PC-9 (cell line): ENCODE results near the gene FPR1. TPM values are rescaled to one million over a fixed set of nuclear protein-coding genes. Genes with fewer than 3 reads are reported as not detected.

ENCODE experiments used
- BruUV-seq: library from RNA; stranded (reverse); fragments of 400-500 nt; replicated peaks from 2 replicates; lab custom pipeline; 2021; lab: Mats Ljungman, UMichigan
- CTCF ChIA-PET: fragments of 300-600 bp; sonication (Branson Sonifier 250); formaldehyde crosslinking; loops from one replicate; lab custom pipeline; 2022; ENCODE audit warnings: antibody characterized with exemption; lab: Charles Lee
- POLR2A ChIA-PET: fragments of 300-600 bp; sonication (Branson Sonifier 250); formaldehyde crosslinking; loops from one replicate; lab custom pipeline; 2022; ENCODE audit warnings: antibody characterized with exemption; ENCODE audit not compliant: unreplicated experiment; lab: Charles Lee
- DNase-seq, 2 experiments: peaks; one replicate each; pipeline versions ENCODE4 v3.0.0 to v3.0.0-alpha.2; 2015 to 2022; ENCODE audit warnings: mixed read lengths in 1 of 2
- H2AFZ ChIP-seq: fragments of 200-600 bp; sonication (generic); 2 replicates; pipeline ENCODE4 v1.8.1; 2017; ENCODE audit warnings: antibody characterized with exemption
- H3F3A ChIP-seq: fragments of 200-600 bp; sonication (generic); 2 replicates; pipeline ENCODE4 v1.8.1; 2017; ENCODE audit warnings: antibody characterized with exemption, mild to moderate bottlenecking, low read depth; ENCODE audit not compliant: insufficient read depth
- H3K27ac ChIP-seq: fragments of 200-600 bp; sonication (generic); 2 replicates; pipeline ENCODE4 v1.6.1; 2016; ENCODE audit warnings: mixed run types
- H3K27me3 ChIP-seq: fragments of 200-600 bp; sonication (generic); 2 replicates; pipeline ENCODE4 v1.6.1; 2016; ENCODE audit warnings: low read depth, mixed run types; ENCODE audit not compliant: insufficient read depth
- H3K36me3 ChIP-seq: fragments of 200-600 bp; sonication (generic); 2 replicates; pipeline ENCODE4 v1.6.1; 2016; ENCODE audit warnings: low read depth, mixed run types
- H3K4me1 ChIP-seq: fragments of 200-600 bp; sonication (generic); replicated peaks from 2 replicates; pipeline ENCODE4 v1.6.1; 2016; ENCODE audit warnings: mixed run types; ENCODE audit not compliant: insufficient read depth
- H3K4me2 ChIP-seq: fragments of 200-600 bp; sonication (generic); 2 replicates; pipeline ENCODE4 v1.6.1; 2017; ENCODE audit warnings: mixed run types
- H3K4me3 ChIP-seq: fragments of 200-600 bp; sonication (generic); 2 replicates; pipeline ENCODE4 v1.6.1; 2016; ENCODE audit warnings: mixed run types
- H3K79me2 ChIP-seq: fragments of 200-600 bp; sonication (generic); 2 replicates; pipeline ENCODE4 v1.6.1; 2017; ENCODE audit warnings: low read depth, mixed run types
- H3K9me2 ChIP-seq: fragments of 200-600 bp; sonication (generic); 2 replicates; pipeline ENCODE4 v1.8.1; 2017; ENCODE audit warnings: mild to moderate bottlenecking; ENCODE audit not compliant: insufficient read depth
- H3K9me3 ChIP-seq: fragments of 200-600 bp; sonication (generic); 2 replicates; pipeline ENCODE4 v1.8.1; 2016; ENCODE audit warnings: low read depth; ENCODE audit not compliant: insufficient read depth
- H4K20me1 ChIP-seq: fragments of 200-600 bp; sonication (generic); 2 replicates; pipeline ENCODE4 v1.8.1; 2017; ENCODE audit not compliant: insufficient read depth
- EZH2 ChIP-seq: fragments of 200-600 bp; sonication (generic); IDR thresholded peaks from 2 replicates; pipeline ENCODE4 v1.8.0; 2017; ENCODE audit warnings: antibody characterized with exemption, low read depth
- intact Hi-C: fragments of 100-400 bp; cut with micrococcal nuclease; formaldehyde crosslinking; loops from one replicate; pipeline ENCODE4 v1.10.0; 2022; ENCODE audit not compliant: unreplicated experiment
- total RNA-seq: library from RNA; stranded (reverse); gene quantifications from 2 replicates; pipeline ENCODE4 v1.2.3, GENCODE V29; 2021
- TF ChIP-seq, protein P1 (sequence below): fragments of 200-600 bp; sonication (generic); conservative IDR thresholded peaks from 2 replicates; pipeline ENCODE4 v1.6.1; 2017; ENCODE audit warnings: mixed run types, antibody characterized with exemption, mild to moderate bottlenecking, moderate library complexity

FPR1 gene
- total RNA-seq, 1 experiment from 2014 or later, result not detected

DNA sequence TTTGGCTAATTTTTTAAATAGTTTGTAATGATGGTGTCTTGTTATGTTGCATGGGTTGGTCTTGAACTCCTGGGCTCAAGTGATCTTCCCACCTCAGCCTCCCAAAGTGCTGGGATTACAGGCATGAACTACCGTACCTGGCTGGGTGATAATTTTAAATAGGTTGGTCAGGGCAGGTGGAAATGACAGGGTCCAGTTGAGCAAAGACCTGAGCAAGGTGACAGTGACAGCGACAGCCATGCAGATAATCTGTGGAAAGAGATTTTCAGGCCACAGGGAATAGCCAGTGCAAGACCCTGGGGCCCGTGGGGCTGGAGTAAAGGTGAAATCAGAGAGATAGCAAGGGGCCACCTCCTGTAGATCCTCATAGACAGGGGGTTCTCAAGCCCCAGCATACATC lies 55.1 kb downstream of the FPR1 start:
- BruUV-seq, result no TSS peak
- no peaks in the 10 kb centered on the region for H3K4me1 ChIP-seq
- H3K27me3 ChIP-seq, result no peaks in the 10 kb centered on the region
- intact Hi-C loops, result no loop called here
- no peaks in the 10 kb centered on the region for H3K9me2 ChIP-seq
- H3K79me2 ChIP-seq, result peaks cover 19% of the 10 kb centered on the region
- CTCF ChIA-PET, result interaction anchor here (0.6 kb wide), 1 partner anchor 302 kb away, joined by 3 read pairs; no protein-coding TSS in a partner anchor
- DNase-seq, result no peak
- no peak overlapping the region for H2AFZ ChIP-seq
- H3K36me3 ChIP-seq, result peaks cover 8% of the 10 kb centered on the region; the same call in 1 of the 2 replicates
- POLR2A ChIA-PET, result no interaction called here
- no peak overlapping the region for H3K4me3 ChIP-seq
- H3K9me3 ChIP-seq, result no peaks in the 10 kb centered on the region
- no peak overlapping the region for H3K27ac ChIP-seq
- H4K20me1 ChIP-seq, result peaks cover 21% of the 10 kb centered on the region; the same call in 1 of the 2 replicates
- TF ChIP-seq, protein P1, sequence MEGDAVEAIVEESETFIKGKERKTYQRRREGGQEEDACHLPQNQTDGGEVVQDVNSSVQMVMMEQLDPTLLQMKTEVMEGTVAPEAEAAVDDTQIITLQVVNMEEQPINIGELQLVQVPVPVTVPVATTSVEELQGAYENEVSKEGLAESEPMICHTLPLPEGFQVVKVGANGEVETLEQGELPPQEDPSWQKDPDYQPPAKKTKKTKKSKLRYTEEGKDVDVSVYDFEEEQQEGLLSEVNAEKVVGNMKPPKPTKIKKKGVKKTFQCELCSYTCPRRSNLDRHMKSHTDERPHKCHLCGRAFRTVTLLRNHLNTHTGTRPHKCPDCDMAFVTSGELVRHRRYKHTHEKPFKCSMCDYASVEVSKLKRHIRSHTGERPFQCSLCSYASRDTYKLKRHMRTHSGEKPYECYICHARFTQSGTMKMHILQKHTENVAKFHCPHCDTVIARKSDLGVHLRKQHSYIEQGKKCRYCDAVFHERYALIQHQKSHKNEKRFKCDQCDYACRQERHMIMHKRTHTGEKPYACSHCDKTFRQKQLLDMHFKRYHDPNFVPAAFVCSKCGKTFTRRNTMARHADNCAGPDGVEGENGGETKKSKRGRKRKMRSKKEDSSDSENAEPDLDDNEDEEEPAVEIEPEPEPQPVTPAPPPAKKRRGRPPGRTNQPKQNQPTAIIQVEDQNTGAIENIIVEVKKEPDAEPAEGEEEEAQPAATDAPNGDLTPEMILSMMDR, result no peak
- TF ChIP-seq EZH2, result no peak
- peaks cover 13% of the 10 kb centered on the region; the same call in 1 of the 2 replicates for H3F3A ChIP-seq
- no peak overlapping the region for H3K4me2 ChIP-seq

Other genes with a start within 250 kb of the FPR1 start
- not detected in 2 replicates for gene SIGLEC6, start 220.2 kb downstream of the FPR1 start, total RNA-seq
- gene ZNF175, start 180.6 kb downstream of the FPR1 start, total RNA-seq, result 11.7 and 12.5 TPM in 2 replicates
- gene SIGLEC5, start 121.5 kb downstream of the FPR1 start, total RNA-seq, result not detected in 2 replicates
- gene SIGLEC14, start 105.1 kb downstream of the FPR1 start, total RNA-seq, result not detected in 2 replicates
- gene SPACA6, start 58.5 kb downstream of the FPR1 start, total RNA-seq, result 29.5 and 40.5 TPM in 2 replicates
- gene HAS1, start 27.9 kb downstream of the FPR1 start, total RNA-seq, result not detected in 2 replicates
- not detected in 2 replicates for gene FPR2, start 9.3 kb upstream of the FPR1 start, total RNA-seq
- gene FPR3, start 43.3 kb upstream of the FPR1 start, total RNA-seq, result not detected in 2 replicates
- 5.3 and 5.4 TPM in 2 replicates for gene ZNF577, start 136.1 kb upstream of the FPR1 start, total RNA-seq
- 8.8 and 9.6 TPM in 2 replicates for gene ZNF649, start 153.1 kb upstream of the FPR1 start, total RNA-seq
- 4.8 and 5.6 TPM in 2 replicates for gene ZNF613, start 175.6 kb upstream of the FPR1 start, total RNA-seq
- 12.0 and 12.4 TPM in 2 replicates for gene ZNF350, start 235.0 kb upstream of the FPR1 start, total RNA-seq